Stimulated activated naive CD4-positive, alpha-beta T cell (primary cell): ENCODE measurements around the gene MEIOC.

Source experiments
- DNase-seq, 6 experiments: peaks; one replicate each; lab custom pipeline; 2025; lab: John Stamatoyannopoulos, UW

Gene MEIOC

DNA sequence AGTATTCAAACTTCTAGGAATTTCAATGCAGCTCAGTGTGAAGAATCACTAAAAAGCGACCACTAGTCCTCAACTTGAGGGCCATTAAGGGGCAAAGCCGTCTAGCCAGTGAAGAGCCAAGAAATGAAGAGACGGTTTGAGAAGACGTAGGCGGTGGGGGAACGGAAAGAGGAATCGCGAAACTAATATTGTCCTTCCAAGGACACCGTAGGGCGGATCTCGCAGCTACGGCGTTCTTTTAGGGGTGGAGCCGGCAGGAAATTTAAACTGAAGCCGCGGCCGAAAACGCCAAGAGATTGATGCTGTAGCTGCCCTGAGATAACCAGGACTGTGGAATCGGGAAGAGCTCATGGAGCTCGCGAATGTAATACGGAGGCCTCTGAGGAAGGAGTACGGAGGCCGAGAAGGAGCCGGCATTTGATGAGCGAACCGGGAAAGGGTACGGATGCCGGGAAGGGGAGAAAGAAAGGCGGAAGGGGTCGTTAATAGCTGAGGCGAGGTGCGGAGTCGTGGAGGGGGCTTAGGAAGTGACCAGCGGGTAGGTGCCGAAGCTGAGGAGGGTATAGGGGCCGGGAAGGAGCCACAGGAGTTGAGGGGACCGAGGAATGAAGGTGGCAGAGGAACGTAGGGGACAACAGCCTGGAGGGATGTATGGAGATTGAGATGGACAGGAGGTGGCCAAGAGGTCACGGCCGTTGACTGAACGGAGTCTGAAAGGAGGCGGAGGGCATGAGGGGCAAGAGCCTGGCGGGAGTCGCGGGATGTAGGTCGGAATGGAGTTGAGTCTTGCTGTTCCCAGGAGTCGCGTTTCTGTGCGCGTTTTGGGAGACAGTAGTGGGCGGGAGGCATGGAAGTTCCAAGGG is 52.4 kb downstream of the MEIOC start, which contains the start of gene DBF4B:
DBF4B (plus strand) TSS at position 265 of the 863 bp plus-strand sequence; CDS start at position 421, 156 bp downstream.
- peak; percentile 70 to 90 (median 80) for DNase-seq

GRCh38 chr17:44719444-44719843 is 63.2 kb downstream of the MEIOC start:
- no peak for DNase-seq

- DNase-seq, result no peak
Observed at GRCh38 chr17:44722254-44722653, 66.0 kb downstream of the MEIOC start.
